ENCODE results near the gene ATPAF1.
A peak's percentile ranks its signal among the peaks of the same experiment; 100 is the strongest.
"Not testable (repeated sequence)": the region's sequence is repeated elsewhere in the genome, so short reads cannot be mapped to it uniquely, and the experiment has no call there.

ATPAF1 gene

DNA sequence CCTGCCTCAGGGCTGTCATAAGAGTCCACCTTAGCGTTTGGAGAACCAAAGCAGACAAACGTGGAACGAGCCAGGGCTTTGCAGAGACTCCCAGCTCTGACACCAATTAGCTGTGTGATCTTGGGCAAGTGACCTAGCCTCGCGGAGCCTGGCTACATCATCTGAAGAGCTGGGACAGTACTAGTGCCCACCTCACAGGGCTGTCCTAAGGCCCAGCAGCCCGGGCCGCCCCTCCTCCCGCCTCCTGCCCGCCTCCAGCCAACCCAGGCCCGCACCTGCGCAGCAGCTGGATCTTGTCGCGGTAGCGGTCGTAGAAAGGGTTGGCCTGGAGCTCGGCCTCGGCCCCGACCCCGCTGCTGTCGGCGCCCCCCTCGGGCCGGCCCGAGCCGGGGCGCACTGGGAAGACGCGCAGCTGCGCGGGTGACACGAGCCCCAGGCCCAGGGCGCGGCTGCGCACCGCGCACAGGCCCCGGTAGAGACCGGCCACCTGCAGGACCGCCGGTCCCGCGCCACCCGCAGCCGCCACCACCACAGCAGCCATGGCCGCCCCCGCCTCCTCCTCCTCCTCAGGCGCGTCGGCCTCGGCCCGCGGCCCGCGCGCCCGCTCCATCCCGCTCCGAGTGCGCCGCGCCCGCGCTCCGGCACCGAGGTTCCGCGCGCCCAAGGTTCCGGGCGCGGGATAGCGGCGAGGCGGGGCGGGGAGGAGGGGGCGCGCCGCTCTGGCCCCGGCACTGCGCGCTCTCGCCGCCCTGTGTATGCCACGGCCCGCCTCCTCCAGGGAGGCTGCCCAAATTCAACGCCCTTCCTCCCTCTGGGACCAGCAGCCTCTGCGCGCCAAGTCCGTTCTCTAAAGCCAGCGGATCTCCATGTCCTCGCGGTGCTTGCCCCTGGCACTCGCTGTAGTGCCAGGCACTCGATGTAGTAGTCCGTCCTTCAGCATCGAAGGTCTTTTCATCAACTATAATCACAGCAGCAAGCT, at the start of gene ATPAF1:
Gene ATPAF1 (minus strand): TSS at position 583 of the 979 bp plus-strand sequence. CDS start 42 bp downstream, at position 541.
- DNase-seq: peak; percentile 68

DNA sequence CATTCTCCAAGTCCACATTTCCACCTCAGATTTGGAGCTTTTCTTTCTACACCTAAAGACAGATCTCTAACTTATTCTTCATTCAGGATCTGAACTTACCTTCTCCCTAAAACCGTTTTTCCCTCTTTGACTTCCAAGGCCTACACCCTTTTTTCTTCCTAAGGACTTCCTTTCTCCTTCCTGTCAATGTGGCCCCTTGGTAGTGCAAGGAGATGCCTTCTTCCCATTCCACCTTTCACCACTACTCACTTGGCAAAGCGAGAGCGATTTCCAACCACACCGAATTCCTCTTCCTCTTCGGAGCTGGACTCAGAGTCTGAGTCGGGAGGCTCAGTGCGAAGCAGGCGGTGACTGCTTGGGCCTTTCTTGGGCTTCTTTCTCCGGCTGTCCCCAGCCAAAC, 49.5 kb upstream of the ATPAF1 start:
- no peak for DNase-seq

DNA sequence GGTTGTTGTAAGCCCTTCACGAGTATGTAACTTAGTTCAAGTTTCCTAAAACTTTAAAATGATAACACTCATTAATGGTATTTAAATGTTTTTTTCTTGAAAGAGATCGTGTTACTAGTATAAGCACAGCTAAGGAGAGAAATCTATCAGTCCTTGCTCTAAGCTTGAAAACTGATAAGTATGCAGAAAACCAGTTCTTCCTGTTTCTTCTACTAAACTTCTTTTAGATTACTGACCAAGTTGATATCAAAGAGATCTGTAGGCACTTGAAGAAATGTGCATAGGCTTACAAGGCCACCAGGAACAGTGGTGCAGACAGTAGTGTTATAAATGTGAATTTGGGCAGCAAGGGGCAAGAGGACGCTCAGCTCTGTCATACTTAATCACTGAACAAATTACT, 46.8 kb upstream of the ATPAF1 start:
- DNase-seq: no peak

DNA sequence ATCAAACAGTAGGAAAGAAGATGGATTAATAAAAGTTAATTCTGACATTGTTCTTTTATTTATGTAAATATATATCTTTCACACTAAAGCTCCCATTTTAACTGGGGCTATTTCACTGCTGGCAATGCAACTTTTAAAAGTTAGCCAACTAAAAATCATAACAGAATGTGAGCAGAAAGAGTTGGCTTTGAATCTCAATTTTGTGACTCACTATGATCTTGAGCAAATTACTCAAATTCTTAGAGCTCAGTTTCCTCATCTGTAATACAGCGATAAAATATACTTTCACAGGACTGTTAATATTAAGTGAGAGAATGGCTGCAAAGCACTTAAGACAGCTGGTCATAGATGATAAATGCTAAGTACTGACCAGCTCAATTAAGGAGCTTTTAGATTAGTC, 40.0 kb upstream of the ATPAF1 start:
- DNase-seq: no peak

GRCh38 chr1:46705408-46705807, 37.2 kb upstream of the ATPAF1 start:
- DNase-seq: no peak

- no peak for DNase-seq
Measured at GRCh38 chr1:46703927-46704641, 35.9 kb upstream of the ATPAF1 start.

GRCh38 chr1:46699666-46700065, 31.5 kb upstream of the ATPAF1 start:
- no peak for DNase-seq

GRCh38 chr1:46697053-46697452, 28.9 kb upstream of the ATPAF1 start:
- DNase-seq: no peak

GRCh38 chr1:46694676-46695075, 26.5 kb upstream of the ATPAF1 start:
- DNase-seq: not testable (repeated sequence)

DNA sequence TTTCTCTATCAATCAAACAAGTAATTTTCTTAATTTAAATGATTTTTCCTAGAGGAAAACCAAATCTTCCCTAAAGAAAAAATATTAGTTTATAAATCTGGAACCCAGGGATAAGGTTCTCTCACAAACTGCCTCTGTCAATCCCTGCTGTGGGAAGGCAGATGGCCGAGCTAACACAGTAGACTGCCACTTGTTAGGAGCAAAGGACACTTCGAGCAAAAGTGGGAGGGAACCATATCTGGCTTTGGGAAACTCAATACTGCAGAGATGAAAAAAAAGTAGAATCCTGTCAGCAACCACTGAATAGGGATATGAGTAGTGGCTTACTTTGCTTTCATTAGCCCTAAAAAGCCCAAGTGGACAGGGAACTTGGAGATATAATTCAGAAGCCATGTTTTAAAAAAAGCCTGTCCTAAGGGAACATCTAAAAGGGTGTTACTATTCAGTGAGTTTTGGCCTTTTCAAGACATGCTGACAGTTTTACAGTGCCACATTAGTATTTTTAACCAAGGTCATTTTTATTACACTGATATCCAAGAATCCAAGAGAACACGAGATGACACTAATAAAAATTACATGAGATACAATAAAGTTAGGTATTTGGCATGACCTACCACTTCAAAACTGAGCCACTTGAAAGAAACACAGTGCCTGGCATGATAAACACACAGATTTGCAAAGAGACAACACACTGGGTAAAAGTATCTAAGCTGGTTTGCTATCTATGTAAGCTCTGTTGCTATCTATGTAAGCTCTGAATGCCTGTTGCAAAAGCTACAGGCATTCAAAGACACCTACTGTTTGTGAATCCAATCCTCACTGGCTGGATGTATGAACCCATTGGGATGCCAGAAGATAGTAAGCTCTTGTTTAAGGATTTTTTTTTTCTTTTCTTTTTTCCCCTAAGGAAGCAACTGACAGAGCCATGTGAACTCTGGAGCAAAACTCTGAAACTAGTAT, 24.9 kb upstream of the ATPAF1 start:
- no peak for DNase-seq

GRCh38 chr1:46691997-46692790, 24.0 kb upstream of the ATPAF1 start:
- no peak for DNase-seq

GRCh38 chr1:46690931-46691421, 22.8 kb upstream of the ATPAF1 start:
- no peak for DNase-seq

- no peak for DNase-seq
Measured at GRCh38 chr1:46689897-46690296, 21.7 kb upstream of the ATPAF1 start.

- no peak for DNase-seq
Measured at GRCh38 chr1:46689356-46689755, 21.2 kb upstream of the ATPAF1 start.

- DNase-seq: no peak
Measured at GRCh38 chr1:46687921-46688509, 19.9 kb upstream of the ATPAF1 start.

DNA sequence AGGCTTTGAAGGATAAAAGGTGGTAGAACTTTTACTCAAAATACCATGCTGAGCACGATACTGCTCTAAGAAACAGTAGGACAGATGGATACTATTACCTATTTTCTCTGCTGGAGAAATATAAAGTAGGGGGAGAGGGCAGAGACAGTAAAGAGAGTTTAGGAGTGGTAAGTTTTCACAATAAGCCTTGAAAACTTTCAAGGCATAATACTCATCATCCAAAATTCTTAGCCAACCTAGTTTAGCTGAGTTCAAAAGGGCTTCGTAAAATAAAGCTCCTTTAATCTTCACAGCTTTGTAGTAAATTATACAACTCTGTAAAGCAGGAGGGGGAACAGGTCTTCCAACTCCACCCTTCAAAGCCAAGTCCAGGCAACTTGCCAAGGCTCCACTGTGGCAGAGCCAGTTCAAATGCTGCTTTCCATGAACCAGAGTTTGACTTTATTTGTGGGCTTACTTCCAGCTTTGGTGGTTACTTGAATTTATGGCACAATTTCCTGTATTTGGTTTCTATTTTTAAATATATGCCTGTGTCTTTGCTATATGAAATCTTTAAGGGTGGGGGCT, 19.0 kb upstream of the ATPAF1 start:
- DNase-seq: no peak

- DNase-seq: no peak
Measured at GRCh38 chr1:46686255-46686654, 18.1 kb upstream of the ATPAF1 start.

- no peak for DNase-seq
Measured at GRCh38 chr1:46684670-46685069, 16.5 kb upstream of the ATPAF1 start.

GRCh38 chr1:46682064-46682463, 13.9 kb upstream of the ATPAF1 start:
- no peak for DNase-seq

GRCh38 chr1:46681333-46682034, 13.3 kb upstream of the ATPAF1 start:
- no peak for DNase-seq

All from CD4-positive, alpha-beta T cell treated with Interleukin-6 for 4 hours (primary cell).